SU-DHL-6 (cell line): ENCODE data around the gene IDI2.

Experiments
- H2AFZ ChIP-seq: fragments of 200-600 bp; sonication (generic); 2 replicates; pipeline ENCODE4 v1.6.1; 2014; ENCODE audit warnings: low read depth, mild to moderate bottlenecking, moderate library complexity, mixed read lengths, antibody characterized with exemption, low read length; ENCODE audit not compliant: severe bottlenecking
- H3F3A ChIP-seq: fragments of 200-600 bp; shearing (Covaris generic); 2 replicates; pipeline ENCODE4 v1.6.0; 2016; ENCODE audit warnings: antibody characterized with exemption, mild to moderate bottlenecking; ENCODE audit not compliant: insufficient read depth
- H3K27ac ChIP-seq: fragments of 200-600 bp; sonication (generic); 2 replicates; pipeline ENCODE4 v1.5.1; 2016; ENCODE audit warnings: low read depth, mild to moderate bottlenecking, low read length, moderate library complexity, mixed read lengths
- H3K27me3 ChIP-seq: fragments of 200-600 bp; sonication (generic), shearing (Covaris generic); 2 replicates; pipeline ENCODE4 v1.6.0; 2014; ENCODE audit warnings: mild to moderate bottlenecking, low read length
- H3K36me3 ChIP-seq: fragments of 200-600 bp; sonication (generic); 2 replicates; pipeline ENCODE4 v1.6.1; 2014; ENCODE audit warnings: mild to moderate bottlenecking, low read length, mixed read lengths
- H3K4me2 ChIP-seq: fragments of 300-600, 200-600 bp; shearing (Covaris generic), sonication (generic); 2 replicates; pipeline ENCODE4 v1.6.0; 2014; ENCODE audit warnings: low read length, low read depth, mild to moderate bottlenecking; ENCODE audit not compliant: poor library complexity, severe bottlenecking
- H3K4me3 ChIP-seq: fragments of 200-600 bp; sonication (generic); 2 replicates; pipeline ENCODE4 v1.5.1; 2014; ENCODE audit warnings: antibody characterized with exemption, low read length, mild to moderate bottlenecking, mixed read lengths; ENCODE audit not compliant: insufficient read depth, poor library complexity, severe bottlenecking
- H3K79me2 ChIP-seq: fragments of 200-600 bp; sonication (generic); 2 replicates; pipeline ENCODE4 v1.6.1; 2014; ENCODE audit warnings: mild to moderate bottlenecking, low read length, moderate library complexity; ENCODE audit not compliant: insufficient read depth
- H3K9ac ChIP-seq: fragments of 200-600 bp; sonication (generic); 2 replicates; pipeline ENCODE4 v1.7.0; 2014; ENCODE audit warnings: mild to moderate bottlenecking, low read length
- H3K9me2 ChIP-seq: fragments of 200-600 bp; sonication (generic); replicated peaks from 2 replicates; pipeline ENCODE4 v1.6.1; 2014; ENCODE audit warnings: low read length; ENCODE audit not compliant: insufficient read depth
- H3K9me3 ChIP-seq: fragments of 200-600 bp; sonication (generic); 2 replicates; pipeline ENCODE4 v1.6.1; 2014; ENCODE audit warnings: low read length, mixed read lengths; ENCODE audit not compliant: insufficient read depth
- H4K20me1 ChIP-seq: fragments of 200-600 bp; sonication (generic); 2 replicates; pipeline ENCODE4 v1.6.1; 2014; ENCODE audit warnings: low read depth, mild to moderate bottlenecking, antibody characterized with exemption, low read length, moderate library complexity, mixed read lengths
- CTCF ChIP-seq: fragments of 200-600 bp; sonication (generic); IDR thresholded peaks from one replicate; pipeline ENCODE4 v1.5.1; 2017; ENCODE audit warnings: antibody characterized with exemption, mild to moderate bottlenecking, low read length, moderate library complexity; ENCODE audit not compliant: insufficient read depth, poor library complexity, severe bottlenecking
- EZH2phosphoT487 ChIP-seq: fragments of 200-600 bp; sonication (generic), shearing (Covaris generic); conservative IDR thresholded peaks from 2 replicates; pipeline ENCODE4 v1.6.1; 2018; ENCODE audit warnings: mild to moderate bottlenecking, antibody characterized with exemption, low read length, moderate library complexity, mixed read lengths

Gene IDI2

GRCh38 chr10:969473-970150 lies 56.0 kb downstream of the IDI2 start:
- H3K27me3 ChIP-seq, result no peaks in the 10 kb centered on the region
- no peaks in the 10 kb centered on the region for H4K20me1 ChIP-seq
- TF ChIP-seq EZH2phosphoT487 (no peak), CTCF (no peak)
- no peak overlapping the region for H3K9ac ChIP-seq
- no peaks in the 10 kb centered on the region for H3K9me3 ChIP-seq
- no peak overlapping the region for H3K27ac ChIP-seq
- no peaks in the 10 kb centered on the region for H3K79me2 ChIP-seq
- no peak overlapping the region for H3K4me3 ChIP-seq
- H2AFZ ChIP-seq, result no peak overlapping the region
- H3K36me3 ChIP-seq, result no peaks in the 10 kb centered on the region
- no peaks in the 10 kb centered on the region for H3F3A ChIP-seq
- H3K4me2 ChIP-seq, result no peak overlapping the region
- no peaks in the 10 kb centered on the region for H3K9me2 ChIP-seq
